ENCODE measurements around the gene KAZN. TPM values are rescaled to one million over a fixed set of nuclear protein-coding genes. Genes with fewer than 3 reads are reported as not detected.

Gene KAZN
- total RNA-seq, 3 donors from 2014 or later: 12.2 to 16.4 (median 16.2) TPM

DNA sequence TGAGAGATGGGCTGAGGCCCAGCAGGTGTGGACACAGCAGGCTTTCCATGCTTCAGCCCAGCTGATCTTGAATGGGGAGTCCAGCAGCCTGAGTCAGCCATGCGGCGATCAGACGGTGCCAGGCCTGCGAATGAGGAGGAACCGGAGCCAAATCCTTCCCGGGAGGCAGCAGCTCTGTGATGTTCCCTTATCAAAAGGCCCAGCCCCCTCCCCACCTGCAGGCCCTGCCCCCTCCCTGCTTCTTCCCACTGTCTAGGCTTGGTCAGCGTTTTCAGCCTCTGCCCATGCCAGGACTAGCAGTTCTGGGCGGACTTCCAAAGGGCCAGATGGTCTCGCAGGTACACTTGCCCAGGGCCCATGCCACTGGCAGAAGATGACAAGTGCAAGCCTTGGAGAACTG is 253.8 kb downstream of the KAZN start:
- TF ChIP-seq POLR2AphosphoS5 (IDR thresholded peaks at IDR 0.05) (no peak), POLR2A (IDR thresholded peaks at IDR 0.05) (no peak)
- TF ChIP-seq, protein P1, sequence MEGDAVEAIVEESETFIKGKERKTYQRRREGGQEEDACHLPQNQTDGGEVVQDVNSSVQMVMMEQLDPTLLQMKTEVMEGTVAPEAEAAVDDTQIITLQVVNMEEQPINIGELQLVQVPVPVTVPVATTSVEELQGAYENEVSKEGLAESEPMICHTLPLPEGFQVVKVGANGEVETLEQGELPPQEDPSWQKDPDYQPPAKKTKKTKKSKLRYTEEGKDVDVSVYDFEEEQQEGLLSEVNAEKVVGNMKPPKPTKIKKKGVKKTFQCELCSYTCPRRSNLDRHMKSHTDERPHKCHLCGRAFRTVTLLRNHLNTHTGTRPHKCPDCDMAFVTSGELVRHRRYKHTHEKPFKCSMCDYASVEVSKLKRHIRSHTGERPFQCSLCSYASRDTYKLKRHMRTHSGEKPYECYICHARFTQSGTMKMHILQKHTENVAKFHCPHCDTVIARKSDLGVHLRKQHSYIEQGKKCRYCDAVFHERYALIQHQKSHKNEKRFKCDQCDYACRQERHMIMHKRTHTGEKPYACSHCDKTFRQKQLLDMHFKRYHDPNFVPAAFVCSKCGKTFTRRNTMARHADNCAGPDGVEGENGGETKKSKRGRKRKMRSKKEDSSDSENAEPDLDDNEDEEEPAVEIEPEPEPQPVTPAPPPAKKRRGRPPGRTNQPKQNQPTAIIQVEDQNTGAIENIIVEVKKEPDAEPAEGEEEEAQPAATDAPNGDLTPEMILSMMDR (IDR thresholded peaks at IDR 0.05): no peak
- Histone ChIP-seq H3K36me3 (no peaks in the 10 kb centered on the region), H3K27me3 (no peaks in the 10 kb centered on the region), H3K9me3 (no peaks in the 10 kb centered on the region), H3K27ac (no peak overlapping the region), H3K4me1 (no peaks in the 10 kb centered on the region), H3K4me3 (no peak overlapping the region)
- intact Hi-C loops (cut with DNase I; ENCODE audit: low total_unique reads): loop anchor here (10.0 kb wide), 1 partner anchor 797 kb away; no protein-coding TSS in a partner anchor
- DNase-seq (ENCODE audit: low spot score in 2 of 2): no peak

DNA sequence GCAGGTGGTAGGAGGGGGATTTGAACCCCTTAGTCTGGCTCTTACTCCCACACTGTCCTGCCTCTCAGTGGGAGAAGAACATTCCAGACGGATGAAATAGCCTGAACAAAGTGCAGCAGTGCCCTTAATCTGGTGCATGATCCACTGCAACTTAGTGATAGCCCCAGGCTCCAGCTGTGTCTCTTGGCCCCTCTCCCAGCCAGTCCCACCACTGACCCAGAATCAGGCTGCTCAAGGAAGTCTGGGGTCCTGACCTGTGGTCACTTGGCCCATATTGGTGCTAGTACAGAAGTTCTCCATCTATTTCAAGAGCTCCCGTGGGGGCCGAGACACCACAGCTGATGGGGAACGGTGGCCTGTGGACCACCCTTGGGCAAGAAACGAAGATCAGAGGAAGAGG is 255.0 kb downstream of the KAZN start:
- H3K27ac ChIP-seq: no peak overlapping the region
- no peaks in the 10 kb centered on the region for H3K36me3 ChIP-seq
- no peak for DNase-seq (ENCODE audit: low spot score in 2 of 2)
- no peaks in the 10 kb centered on the region for H3K27me3 ChIP-seq
- H3K9me3 ChIP-seq: no peaks in the 10 kb centered on the region
- intact Hi-C loops (cut with DNase I; ENCODE audit: low total_unique reads): loop anchor here (10.0 kb wide), 1 partner anchor 799 kb away; no protein-coding TSS in a partner anchor
- H3K4me3 ChIP-seq: no peak overlapping the region
- TF ChIP-seq POLR2AphosphoS5 (IDR thresholded peaks at IDR 0.05): no peak
- TF ChIP-seq, protein P1 (IDR thresholded peaks at IDR 0.05): no peak
- no peaks in the 10 kb centered on the region for H3K4me1 ChIP-seq

DNA sequence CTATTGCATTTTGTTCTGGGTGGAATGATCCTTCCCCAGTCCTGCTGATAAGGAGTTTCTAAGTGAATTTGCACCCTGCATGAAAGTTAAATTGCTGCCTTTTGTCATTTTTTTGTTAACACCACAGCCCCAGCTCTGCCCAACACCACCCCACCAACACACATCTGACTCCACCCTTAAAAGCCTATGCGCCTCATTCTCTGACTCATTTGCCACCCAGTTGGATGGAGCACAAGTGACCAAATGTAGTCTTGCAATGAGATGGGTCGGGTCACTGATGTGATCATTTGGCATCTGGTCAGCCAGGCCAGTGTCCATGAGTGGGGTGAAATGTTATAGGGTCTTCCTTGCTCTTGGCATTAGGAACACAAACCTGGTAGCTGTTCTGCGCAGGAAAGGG is 256.8 kb downstream of the KAZN start:
- intact Hi-C loops (cut with DNase I; ENCODE audit: low total_unique reads): loop anchor here (10.0 kb wide), 1 partner anchor 800 kb away; no protein-coding TSS in a partner anchor
- H3K9me3 ChIP-seq: no peaks in the 10 kb centered on the region
- DNase-seq (ENCODE audit: low spot score in 2 of 2): no peak
- no peaks in the 10 kb centered on the region for H3K36me3 ChIP-seq
- H3K27me3 ChIP-seq: no peaks in the 10 kb centered on the region
- TF ChIP-seq POLR2A (IDR thresholded peaks at IDR 0.05) (no peak), POLR2AphosphoS5 (IDR thresholded peaks at IDR 0.05) (no peak)
- TF ChIP-seq, protein P1 (IDR thresholded peaks at IDR 0.05): no peak
- H3K4me1 ChIP-seq: no peaks in the 10 kb centered on the region
- no peak overlapping the region for H3K27ac ChIP-seq
- H3K4me3 ChIP-seq: no peak overlapping the region

DNA sequence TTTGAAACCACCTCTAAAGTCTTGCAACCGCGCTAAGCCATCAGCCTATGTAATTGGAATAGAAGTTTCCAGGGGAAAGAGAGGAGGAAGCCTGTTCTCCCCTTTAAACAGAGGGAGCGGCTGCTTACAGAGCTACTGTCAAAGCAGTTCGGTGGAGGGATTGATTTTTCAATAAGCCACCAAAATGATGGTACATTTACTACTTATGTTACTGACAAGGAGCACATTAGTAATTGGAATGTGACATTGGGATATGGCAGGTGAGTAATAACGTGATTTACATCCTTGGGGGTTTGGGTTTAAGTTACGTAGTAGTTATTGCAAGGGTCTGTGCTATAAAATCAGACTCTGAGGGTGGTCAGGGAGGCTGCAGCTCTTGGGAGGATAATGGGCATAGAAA is 257.3 kb downstream of the KAZN start:
- no peaks in the 10 kb centered on the region for H3K36me3 ChIP-seq
- intact Hi-C loops (cut with DNase I; ENCODE audit: low total_unique reads): loop anchor here (10.0 kb wide), 1 partner anchor 801 kb away; no protein-coding TSS in a partner anchor

DNA sequence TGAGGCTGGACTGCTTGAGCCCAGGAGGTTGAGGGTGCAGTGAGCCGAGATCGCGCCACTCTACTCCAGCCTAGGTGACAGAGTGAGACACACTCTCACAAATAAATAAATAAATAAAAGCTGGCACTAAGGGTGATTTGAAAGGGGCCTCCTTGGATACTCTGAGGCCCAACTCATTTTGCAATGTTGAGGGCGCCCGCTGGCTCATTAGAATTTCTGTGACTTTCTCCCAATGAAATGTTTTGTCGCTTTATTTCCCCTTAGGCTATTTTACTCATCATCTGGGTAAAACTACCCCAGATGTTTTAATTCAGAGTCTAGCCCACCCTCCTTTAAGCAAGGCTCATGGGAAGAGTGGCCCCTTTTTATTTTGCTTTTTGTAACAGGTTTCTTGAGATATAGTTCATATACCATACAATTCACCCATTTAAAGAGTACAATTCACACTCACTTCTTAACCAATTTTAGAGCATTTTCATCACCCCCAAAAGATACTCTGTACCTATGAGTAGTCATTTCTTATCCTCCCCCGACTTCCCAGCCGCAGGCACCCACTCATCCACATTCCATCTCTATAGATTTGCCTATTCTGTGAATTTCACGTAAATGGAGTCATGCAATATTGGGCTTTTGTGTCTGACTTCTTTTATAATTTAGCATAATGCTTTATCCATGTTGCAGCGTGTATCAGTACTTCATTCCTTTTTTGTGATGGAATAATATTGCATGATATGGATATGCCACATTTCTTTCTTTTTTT is 259.1 kb downstream of the KAZN start:
- TF ChIP-seq, protein P1 (IDR thresholded peaks at IDR 0.05): no peak
- no peak for TF ChIP-seq POLR2A (IDR thresholded peaks at IDR 0.05)
- no peak for TF ChIP-seq POLR2AphosphoS5 (IDR thresholded peaks at IDR 0.05)
- H3K27me3 ChIP-seq: no peaks in the 10 kb centered on the region
- no peak for DNase-seq (ENCODE audit: low spot score in 2 of 2)
- no peak overlapping the region for H3K4me3 ChIP-seq
- no peaks in the 10 kb centered on the region for H3K36me3 ChIP-seq
- no peaks in the 10 kb centered on the region for H3K9me3 ChIP-seq
- intact Hi-C loops (cut with DNase I; ENCODE audit: low total_unique reads): loop anchor here (10.0 kb wide), 1 partner anchor 803 kb away; no protein-coding TSS in a partner anchor
- H3K4me1 ChIP-seq: no peaks in the 10 kb centered on the region
- H3K27ac ChIP-seq: no peak overlapping the region

More for the DNA sequence above, 257.3 kb downstream of the KAZN start:
- DNase-seq (ENCODE audit: low spot score in 2 of 2): no peak
- H3K27ac ChIP-seq: no peak overlapping the region
- no peak for TF ChIP-seq POLR2AphosphoS5 (IDR thresholded peaks at IDR 0.05)
- no peak for TF ChIP-seq POLR2A (IDR thresholded peaks at IDR 0.05)
- TF ChIP-seq, protein P1 (IDR thresholded peaks at IDR 0.05): no peak
- H3K4me3 ChIP-seq: no peak overlapping the region
- H3K27me3 ChIP-seq: no peaks in the 10 kb centered on the region
- no peaks in the 10 kb centered on the region for H3K4me1 ChIP-seq
- no peaks in the 10 kb centered on the region for H3K9me3 ChIP-seq
